GM23338 (cell line): ENCODE measurements around the gene CLEC7A. TPM values are rescaled to one million over a fixed set of nuclear protein-coding genes. Genes with fewer than 3 reads are reported as not detected.

Experiments used
- ATAC-seq: fragments of 200-7000 bp; cut with Tn5 transposase; 3 replicates; pipeline ENCODE4 v1.9.1; 2020
- DNase-seq: peaks from one replicate; pipeline ENCODE4 v3.0.0-alpha.2; 2015; ENCODE audit warnings: low spot score
- H2AFZ ChIP-seq: fragments of 200-600 bp; sonication (generic); 2 replicates; pipeline ENCODE4 v1.8.0; 2016; ENCODE audit warnings: antibody characterized with exemption, mild to moderate bottlenecking, moderate library complexity
- H3F3A ChIP-seq: fragments of 200-600 bp; sonication (generic); replicated peaks from 2 replicates; pipeline ENCODE4 v1.8.0; 2017; ENCODE audit warnings: antibody characterized with exemption, mixed run types, low read depth
- H3K27ac ChIP-seq: fragments of 200-600 bp; sonication (generic); 2 replicates; pipeline ENCODE4 v1.6.1; 2016; ENCODE audit warnings: low read depth
- H3K27me3 ChIP-seq: fragments of 200-600 bp; sonication (generic); 2 replicates; pipeline ENCODE4 v1.8.0; 2016; ENCODE audit warnings: mild to moderate bottlenecking, mixed run types, moderate library complexity; ENCODE audit not compliant: insufficient read depth
- H3K36me3 ChIP-seq: fragments of 200-600 bp; sonication (generic); 2 replicates; pipeline ENCODE4 v1.8.0; 2016; ENCODE audit warnings: mild to moderate bottlenecking; ENCODE audit not compliant: insufficient read depth
- H3K4me1 ChIP-seq: fragments of 200-600 bp; sonication (generic); 2 replicates; pipeline ENCODE4 v1.8.0; 2016; ENCODE audit warnings: mild to moderate bottlenecking, moderate library complexity; ENCODE audit not compliant: insufficient read depth
- H3K4me2 ChIP-seq: fragments of 200-600 bp; sonication (generic); 2 replicates; pipeline ENCODE4 v1.7.1; 2017; ENCODE audit warnings: mixed run types
- H3K4me3 ChIP-seq: fragments of 200-600 bp; sonication (generic); 2 replicates; pipeline ENCODE4 v1.6.1; 2016; ENCODE audit warnings: mixed run types
- H3K79me2 ChIP-seq: fragments of 200-600 bp; sonication (generic); replicated peaks from 2 replicates; pipeline ENCODE4 v1.8.0; 2017; ENCODE audit warnings: mild to moderate bottlenecking; ENCODE audit not compliant: insufficient read depth
- H3K9me2 ChIP-seq: fragments of 200-600 bp; sonication (generic); 2 replicates; pipeline ENCODE4 v1.8.0; 2017; ENCODE audit not compliant: insufficient read depth
- H4K20me1 ChIP-seq: fragments of 200-600 bp; sonication (generic); replicated peaks from 2 replicates; pipeline ENCODE4 v1.8.0; 2017; ENCODE audit warnings: mild to moderate bottlenecking; ENCODE audit not compliant: insufficient read depth
- H3K27ac Mint-ChIP-seq: 2 replicates; pipeline ENCODE4 v1.8.0; 2020; ENCODE audit warnings: inconsistent platforms, mild to moderate bottlenecking, moderate library complexity, mixed read lengths
- H3K27me3 Mint-ChIP-seq: 3 replicates; pipeline ENCODE4 v1.8.0; 2022; ENCODE audit warnings: low read depth, mild to moderate bottlenecking, moderate library complexity, mixed read lengths, inconsistent platforms; ENCODE audit not compliant: insufficient read depth, poor library complexity
- H3K36me3 Mint-ChIP-seq: 3 replicates; pipeline ENCODE4 v1.8.0; 2021; ENCODE audit warnings: low read depth, mild to moderate bottlenecking, inconsistent platforms, moderate library complexity, mixed read lengths
- H3K4me1 Mint-ChIP-seq: 3 replicates; pipeline ENCODE4 v1.8.0; 2020; ENCODE audit warnings: mild to moderate bottlenecking, inconsistent platforms, mixed read lengths
- H3K4me3 Mint-ChIP-seq: 3 replicates; pipeline ENCODE4 v1.8.0; 2021; ENCODE audit warnings: moderate library complexity, mild to moderate bottlenecking, inconsistent platforms, mixed read lengths
- H3K9me3 Mint-ChIP-seq: 3 replicates; pipeline ENCODE4 v1.8.0; 2020; ENCODE audit warnings: moderate library complexity, mild to moderate bottlenecking, inconsistent platforms, mixed read lengths
- CREB1 ChIP-seq: fragments of 250-450 bp; sonication (Bioruptor Pico); IDR thresholded peaks from 2 replicates; pipeline ENCODE4 v1.5.0; 2020; ENCODE audit warnings: low read depth, mild to moderate bottlenecking, moderate library complexity
- CTCF ChIP-seq, 2 experiments: fragments of 200-600 bp in 1 of 2; sonication (generic) in 1 of 2; conservative IDR thresholded peaks; 2 replicates each; pipeline versions ENCODE4 v1.5.1 to v1.6.1; 2016 to 2017; ENCODE audit warnings: antibody characterized with exemption in 2 of 2, low read depth in 2 of 2, mild to moderate bottlenecking in 2 of 2, moderate library complexity in 1 of 2
- EZH2 ChIP-seq: fragments of 200-600 bp; sonication (generic); IDR thresholded peaks from one replicate; pipeline ENCODE4 v1.8.0; 2017; ENCODE audit warnings: antibody characterized with exemption, mild to moderate bottlenecking, low read depth; ENCODE audit not compliant: unreplicated experiment
- NANOG ChIP-seq: IDR thresholded peaks from 2 replicates; pipeline ENCODE4 v1.6.1; 2016; ENCODE audit warnings: antibody characterized with exemption, borderline replicate concordance
- REST ChIP-seq: IDR thresholded peaks from one replicate; pipeline ENCODE4 v1.6.1; 2018; ENCODE audit warnings: antibody characterized with exemption; ENCODE audit not compliant: unreplicated experiment
- ZNF114 ChIP-seq: fragments of 250-450 bp; sonication (Bioruptor Pico); IDR thresholded peaks from 2 replicates; pipeline ENCODE4 v1.5.0; 2020; ENCODE audit warnings: mild to moderate bottlenecking, moderate library complexity
- ZNF331 ChIP-seq: fragments of 250-450 bp; sonication (Bioruptor Pico); IDR thresholded peaks from 2 replicates; pipeline ENCODE4 v1.5.0; 2020; ENCODE audit warnings: low read depth, mild to moderate bottlenecking, moderate library complexity
- ZNF462 ChIP-seq: fragments of 250-450 bp; sonication (Bioruptor Pico); IDR thresholded peaks from 2 replicates; pipeline ENCODE4 v1.5.0; 2020; ENCODE audit warnings: mild to moderate bottlenecking, moderate library complexity
- polyA plus RNA-seq: library from polyadenylated mRNA; unstranded; fragments of >200 nt; fragmentation: Nextera tagmentation; extraction: Ambion mirVana; gene quantifications from 2 replicates; pipeline ENCODE4 v1.2.1, GENCODE V29; 2016
- total RNA-seq: library from RNA; depleted of rRNA; stranded (reverse); fragments of >200 nt; shearing (Covaris generic); gene quantifications from 2 replicates; pipeline ENCODE4 v1.2.3, GENCODE V29; 2014

CLEC7A gene
- total and polyA plus RNA-seq, 2 experiments from 2014 or later: 0.39 TPM; not detected in 1

- TF ChIP-seq ZNF114 (CRISPR knock-in tag) (no peak), ZNF462 (CRISPR knock-in tag) (no peak)
Observed at GRCh38 chr12:10159280-10159679, 29.3 kb upstream of the CLEC7A start (continued).

- H3K9me3 Mint-ChIP-seq: no peaks in the 10 kb centered on the region
- H3K4me1 ChIP-seq: peaks cover 10% of the 10 kb centered on the region; the same call in 1 of the 2 replicates
- no peaks in the 10 kb centered on the region for H3K36me3 Mint-ChIP-seq
- H3K4me2 ChIP-seq: no peak overlapping the region
- H3K27ac ChIP-seq: no peak overlapping the region
- H3K4me3 ChIP-seq: no peak overlapping the region
- H3F3A ChIP-seq: no peaks in the 10 kb centered on the region
- no peak overlapping the region for H2AFZ ChIP-seq
- no peaks in the 10 kb centered on the region for H3K27me3 Mint-ChIP-seq
- H3K9me2 ChIP-seq: no peaks in the 10 kb centered on the region
- H3K4me1 Mint-ChIP-seq: peaks cover 6% of the 10 kb centered on the region; the same call in 1 of the 3 replicates
- H3K79me2 ChIP-seq: no peaks in the 10 kb centered on the region
- no peaks in the 10 kb centered on the region for H4K20me1 ChIP-seq
- H3K36me3 ChIP-seq: no peaks in the 10 kb centered on the region
- no peak overlapping the region for H3K27ac Mint-ChIP-seq
- no peak for DNase-seq
- no peak overlapping the region for H3K4me3 Mint-ChIP-seq
- no peak for ATAC-seq
- H3K27me3 ChIP-seq: no peaks in the 10 kb centered on the region
- TF ChIP-seq NANOG: no peak
- no peak for TF ChIP-seq ZNF331 (CRISPR knock-in tag)
- TF ChIP-seq CTCF (conservative IDR thresholded peaks at IDR 0.05; ENCODE audit: low read depth in 2 of 2): no peak
- TF ChIP-seq REST: no peak
- TF ChIP-seq EZH2: no peak
- TF ChIP-seq ZNF114 (CRISPR knock-in tag): no peak
- no peak for TF ChIP-seq CREB1 (CRISPR knock-in tag)
Observed at GRCh38 chr12:10158406-10158805, 28.4 kb upstream of the CLEC7A start.
